Large intestine (tissue), 3 donors: ENCODE measurements around the gene MGA. TPM values are rescaled to one million over a fixed set of nuclear protein-coding genes. Genes with fewer than 3 reads are reported as not detected.
"Not testable (repeated sequence)": the region's sequence is repeated elsewhere in the genome, so short reads cannot be mapped to it uniquely, and the experiment has no call there.

Source experiments
- DNase-seq, 2 donors: peaks; one replicate each; pipeline versions ENCODE4 v3.0.0 to v3.0.0-alpha.2; 2013
- H3K27ac ChIP-seq: one replicate; pipeline ENCODE4 v1.5.1; 2013; ENCODE audit warnings: low read length
- H3K27me3 ChIP-seq: 2 replicates; pipeline ENCODE4 v1.6.1; 2013; ENCODE audit warnings: low read length; ENCODE audit not compliant: control insufficient read depth, insufficient read depth
- H3K36me3 ChIP-seq: 2 replicates; pipeline ENCODE4 v1.6.1; 2013; ENCODE audit warnings: low read length; ENCODE audit not compliant: control insufficient read depth, insufficient read depth
- H3K4me1 ChIP-seq: one replicate; pipeline ENCODE4 v1.6.1; 2013; ENCODE audit warnings: low read length; ENCODE audit not compliant: control insufficient read depth, insufficient read depth
- H3K4me3 ChIP-seq: one replicate; pipeline ENCODE4 v1.5.1; 2013; ENCODE audit warnings: low read length
- H3K9me3 ChIP-seq: one replicate; pipeline ENCODE4 v1.6.1; 2013; ENCODE audit warnings: mild to moderate bottlenecking, low read depth, low read length, moderate library complexity; ENCODE audit not compliant: control insufficient read depth
- WGBS: methylation state at CpG from one replicate; pipeline ENCODE4 v1.1.5; 2013; ENCODE audit warnings: low lambda C conversion rate; ENCODE audit not compliant: insufficient coverage; 5-methylcytosine and 5-hydroxymethylcytosine counted together
- polyA plus RNA-seq: library from polyadenylated mRNA; unstranded; fragments of 120-200 nt; gene quantifications from one replicate; pipeline ENCODE4 v1.2.1, GENCODE V29; 2013

MGA gene
- polyA plus RNA-seq, 1 donor, result 18.9 TPM

DNA sequence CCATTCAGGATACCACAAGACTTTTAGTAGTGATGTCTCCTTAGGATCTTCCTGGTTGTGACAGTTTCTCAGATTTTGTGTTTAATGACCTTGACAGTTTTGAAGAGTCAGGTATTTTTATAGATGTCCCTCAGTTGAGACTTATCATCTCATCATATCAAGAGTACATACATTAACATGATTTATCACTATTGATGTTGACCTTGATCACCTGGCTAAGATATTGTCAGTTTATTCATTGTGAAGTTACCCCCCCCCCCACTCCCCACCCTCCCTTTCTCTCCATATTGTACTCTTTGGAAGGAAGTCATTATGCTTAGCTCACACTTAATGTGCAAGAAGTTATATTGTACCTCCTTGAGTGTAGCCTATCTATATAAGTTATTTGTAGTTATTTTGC, 42.9 kb downstream of the MGA start:
- DNase-seq, result no peak
- no peaks in the 10 kb centered on the region for H3K9me3 ChIP-seq
- H3K27ac ChIP-seq, result no peak overlapping the region
- no peaks in the 10 kb centered on the region for H3K27me3 ChIP-seq
- H3K4me3 ChIP-seq, result no peak overlapping the region
- H3K4me1 ChIP-seq, result no peaks in the 10 kb centered on the region
- H3K36me3 ChIP-seq, result peaks cover 11% of the 10 kb centered on the region

DNA sequence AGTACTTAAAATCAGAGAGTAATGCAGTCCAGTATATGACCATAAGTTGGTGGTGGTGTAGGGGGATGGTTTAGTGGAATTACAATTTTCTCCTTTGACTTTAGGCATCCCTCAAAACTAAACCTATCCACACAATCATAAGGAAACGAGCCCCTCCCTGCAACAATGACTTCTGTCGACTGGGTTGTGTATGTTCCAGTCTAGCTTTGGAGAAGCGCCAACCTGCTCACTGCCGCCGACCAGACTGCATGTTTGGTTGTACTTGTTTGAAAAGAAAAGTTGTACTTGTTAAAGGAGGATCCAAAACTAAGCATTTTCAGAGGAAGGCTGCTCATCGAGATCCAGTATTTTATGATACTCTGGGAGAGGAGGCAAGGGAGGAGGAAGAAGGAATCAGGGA, 52.8 kb downstream of the MGA start:
- no peak overlapping the region for H3K4me3 ChIP-seq
- no peak overlapping the region for H3K27ac ChIP-seq
- no peaks in the 10 kb centered on the region for H3K9me3 ChIP-seq
- peaks cover 46% of the 10 kb centered on the region for H3K36me3 ChIP-seq
- no peaks in the 10 kb centered on the region for H3K27me3 ChIP-seq
- no peak for DNase-seq
- no peaks in the 10 kb centered on the region for H3K4me1 ChIP-seq
- 67% methylated on average over 1 of the region's 6 CpGs for WGBS

DNA sequence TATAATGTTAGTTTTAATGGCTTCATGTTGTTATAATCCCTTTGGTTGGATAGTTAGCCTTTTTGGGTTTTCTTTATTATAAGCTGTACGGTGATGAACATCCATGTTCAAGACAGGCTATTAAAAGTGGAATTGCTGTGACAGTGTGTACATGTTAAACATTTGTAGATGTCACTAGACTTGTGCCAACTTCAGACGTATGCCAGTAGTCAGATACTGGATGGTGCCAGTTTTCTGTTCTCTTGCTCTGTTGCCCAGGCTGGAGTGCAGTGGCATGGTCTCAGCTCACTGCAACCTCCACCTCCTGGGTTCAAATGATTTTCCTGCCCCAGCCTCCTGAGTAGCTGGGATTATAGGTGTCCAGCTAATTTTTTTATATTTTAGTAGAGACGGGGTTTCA, 54.1 kb downstream of the MGA start:
- Histone ChIP-seq H3K4me1 (no peaks in the 10 kb centered on the region), H3K9me3 (no peaks in the 10 kb centered on the region), H3K27ac (no peak overlapping the region), H3K4me3 (no peak overlapping the region), H3K27me3 (no peaks in the 10 kb centered on the region), H3K36me3 (peaks cover 40% of the 10 kb centered on the region)
- WGBS, result 100% methylated on average over 1 of the region's 3 CpGs
- DNase-seq, result no peak

DNA sequence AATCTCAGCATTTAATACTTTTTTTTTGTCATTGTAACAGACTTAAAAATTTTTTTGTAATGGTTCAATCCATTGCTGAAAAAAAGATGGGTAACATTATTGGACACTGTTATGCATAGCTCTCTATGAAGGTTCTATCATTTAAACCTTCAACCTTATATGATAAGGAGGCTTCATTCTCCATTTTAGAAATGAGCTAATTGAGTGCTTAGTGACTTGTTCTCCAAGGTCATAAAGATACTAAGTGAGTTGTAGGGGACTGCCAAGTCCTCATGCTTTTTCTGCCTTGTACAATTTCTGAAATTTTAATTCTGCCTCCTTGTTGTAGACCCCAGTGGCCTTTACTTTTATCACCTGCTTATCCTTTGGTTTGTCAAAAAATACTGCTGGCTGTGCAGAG, 56.7 kb downstream of the MGA start:
- DNase-seq, result no peak
- H3K4me3 ChIP-seq, result no peak overlapping the region
- H3K4me1 ChIP-seq, result no peaks in the 10 kb centered on the region
- H3K9me3 ChIP-seq, result no peaks in the 10 kb centered on the region
- no peaks in the 10 kb centered on the region for H3K27me3 ChIP-seq
- H3K36me3 ChIP-seq, result peaks cover 20% of the 10 kb centered on the region
- no peak overlapping the region for H3K27ac ChIP-seq

DNA sequence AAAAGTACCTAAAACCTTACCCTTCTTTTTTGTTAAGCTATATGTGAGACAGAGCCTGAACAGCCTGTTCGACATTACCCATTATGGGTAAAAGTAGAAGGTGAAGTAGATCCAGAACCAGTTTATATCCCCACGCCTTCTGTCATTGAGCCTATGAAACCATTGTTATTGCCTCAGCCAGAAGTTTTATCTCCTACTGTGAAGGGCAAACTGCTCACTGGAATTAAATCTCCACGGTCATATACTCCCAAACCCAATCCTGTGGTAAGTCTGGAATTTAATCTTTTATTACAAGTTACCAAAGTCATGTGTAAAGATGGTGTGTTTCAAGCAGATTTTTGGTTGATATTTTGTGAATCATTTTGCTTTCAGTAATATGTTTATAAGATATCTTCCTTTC, 66.9 kb downstream of the MGA start:
- H3K4me3 ChIP-seq, result no peak overlapping the region
- H3K27ac ChIP-seq, result no peak overlapping the region
- no CpG with 5 or more reads among the region's 3 CpGs for WGBS
- no peak for DNase-seq
- H3K27me3 ChIP-seq, result no peaks in the 10 kb centered on the region
- no peaks in the 10 kb centered on the region for H3K9me3 ChIP-seq
- H3K4me1 ChIP-seq, result no peaks in the 10 kb centered on the region
- peaks cover 18% of the 10 kb centered on the region for H3K36me3 ChIP-seq

DNA sequence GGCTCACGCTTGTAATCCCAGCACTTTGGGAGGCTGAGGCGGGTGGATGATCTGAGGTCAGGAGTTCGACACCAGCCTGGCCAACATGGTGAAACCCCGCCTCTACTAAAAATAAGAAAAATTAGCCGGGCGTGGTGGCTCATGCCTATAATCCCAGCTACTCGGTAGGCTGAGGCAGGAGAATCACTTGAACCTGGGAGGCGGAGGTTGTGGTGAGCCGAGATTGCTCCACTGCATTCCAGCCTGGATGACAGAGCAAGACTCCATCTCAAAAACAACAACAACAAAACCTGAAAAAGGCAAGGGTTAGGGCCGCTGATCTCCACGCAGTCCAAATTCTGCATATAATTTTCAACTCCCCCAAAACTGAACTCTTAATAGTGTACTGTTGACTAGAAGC, 67.9 kb downstream of the MGA start:
- peaks cover 18% of the 10 kb centered on the region for H3K36me3 ChIP-seq
- WGBS, result no CpG with 5 or more reads among the region's 11 CpGs
- not testable (repeated sequence) for DNase-seq, H3K27ac ChIP-seq, H3K27me3 ChIP-seq, H3K4me3 ChIP-seq, H3K4me1 ChIP-seq, H3K9me3 ChIP-seq

DNA sequence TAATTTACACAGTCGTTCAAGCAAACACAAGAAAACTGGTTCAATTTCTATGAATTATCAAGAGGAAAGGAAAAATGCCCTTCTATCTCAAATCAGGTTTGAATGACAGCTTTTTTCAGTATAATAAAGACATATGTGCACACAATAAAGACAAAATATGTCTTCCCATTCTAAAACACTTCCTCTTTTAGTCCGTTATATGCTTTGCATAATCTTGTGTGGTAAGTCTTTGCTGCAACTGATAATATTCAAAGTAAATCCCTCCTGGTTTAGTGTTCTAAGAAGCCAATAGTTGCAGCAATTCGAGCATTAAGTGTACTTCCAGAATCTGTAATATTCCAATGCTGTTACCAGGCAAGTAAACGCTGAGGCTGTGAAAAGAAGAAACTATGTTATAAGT, 70.3 kb downstream of the MGA start:
- no peak for DNase-seq
- 67% methylated on average over 1 of the region's 4 CpGs for WGBS
- no peaks in the 10 kb centered on the region for H3K4me1 ChIP-seq
- H3K27ac ChIP-seq, result no peak overlapping the region
- no peaks in the 10 kb centered on the region for H3K9me3 ChIP-seq
- H3K27me3 ChIP-seq, result no peaks in the 10 kb centered on the region
- H3K4me3 ChIP-seq, result no peak overlapping the region
- peaks cover 26% of the 10 kb centered on the region for H3K36me3 ChIP-seq

DNA sequence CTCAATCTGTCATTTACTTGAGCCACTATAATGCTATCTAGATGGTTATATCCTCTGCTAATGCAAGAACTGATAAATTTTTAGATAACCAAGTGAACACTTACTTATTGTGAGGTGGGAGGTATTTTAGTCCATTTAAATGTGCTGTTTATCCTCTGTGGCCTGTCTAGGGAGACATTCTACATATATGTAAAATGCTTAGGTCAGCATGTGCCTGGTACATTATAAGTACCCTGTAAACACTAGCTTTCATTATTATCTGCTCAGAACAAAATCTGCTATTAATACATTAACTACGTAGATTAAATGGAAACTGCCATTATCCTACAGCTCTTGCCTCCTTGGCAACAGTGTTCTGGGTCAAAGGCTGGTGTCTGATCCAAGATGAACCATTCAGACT, 72.3 kb downstream of the MGA start:
- Histone ChIP-seq H3K36me3 (peaks cover 34% of the 10 kb centered on the region), H3K4me3 (no peak overlapping the region), H3K4me1 (no peaks in the 10 kb centered on the region), H3K27ac (no peak overlapping the region), H3K9me3 (no peaks in the 10 kb centered on the region), H3K27me3 (no peaks in the 10 kb centered on the region)
- 83% methylated on average over 1 of the region's 1 CpG for WGBS
- DNase-seq, result no peak

DNA sequence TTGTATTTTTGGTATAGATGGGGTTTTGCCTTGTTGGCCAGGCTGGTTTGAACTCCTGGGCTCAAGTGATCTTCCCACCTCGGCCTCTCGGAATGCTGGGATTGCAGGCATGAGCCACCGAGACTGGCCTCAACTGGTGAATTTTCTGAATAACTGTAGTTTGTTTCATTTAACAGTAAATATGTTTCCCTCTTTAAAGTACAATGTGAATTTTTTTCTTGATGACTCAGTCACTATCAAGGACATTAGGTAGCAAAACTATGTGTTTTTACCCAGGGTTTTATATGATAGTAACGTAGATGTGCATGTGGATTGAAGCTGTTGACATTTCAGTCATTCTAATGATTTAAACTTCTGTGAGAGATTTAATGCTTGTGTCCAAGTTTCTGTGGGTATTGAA, 73.9 kb downstream of the MGA start:
- 100% methylated on average over 1 of the region's 4 CpGs for WGBS
- Histone ChIP-seq H3K4me1 (no peaks in the 10 kb centered on the region), H3K9me3 (no peaks in the 10 kb centered on the region), H3K4me3 (no peak overlapping the region), H3K27ac (no peak overlapping the region), H3K36me3 (peaks cover 43% of the 10 kb centered on the region), H3K27me3 (no peaks in the 10 kb centered on the region)
- DNase-seq, result no peak

DNA sequence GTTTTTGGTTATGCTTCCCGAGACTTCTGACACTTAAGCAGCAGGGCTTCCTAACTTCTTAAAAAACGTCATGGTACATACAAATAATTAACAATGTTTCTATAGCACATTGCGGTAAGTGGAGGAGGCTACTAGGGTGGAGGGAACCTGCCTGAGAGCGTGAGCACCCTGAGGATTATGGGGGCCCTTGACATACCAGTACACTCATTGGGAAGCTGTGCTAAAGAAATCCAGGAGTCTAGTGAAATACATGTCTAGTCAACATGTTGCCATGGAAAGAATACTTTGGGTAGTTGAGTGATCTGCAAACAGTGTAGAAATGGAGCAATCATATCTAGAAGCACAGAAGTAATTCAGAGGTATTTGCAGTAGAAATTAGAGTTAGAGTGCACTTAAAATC, 74.8 kb downstream of the MGA start:
- 89% methylated on average over 3 of the region's 4 CpGs for WGBS
- no peak overlapping the region for H3K4me3 ChIP-seq
- H3K4me1 ChIP-seq, result no peaks in the 10 kb centered on the region
- H3K27me3 ChIP-seq, result no peaks in the 10 kb centered on the region
- peaks cover 39% of the 10 kb centered on the region for H3K36me3 ChIP-seq
- H3K9me3 ChIP-seq, result no peaks in the 10 kb centered on the region
- no peak overlapping the region for H3K27ac ChIP-seq
- no peak for DNase-seq

DNA sequence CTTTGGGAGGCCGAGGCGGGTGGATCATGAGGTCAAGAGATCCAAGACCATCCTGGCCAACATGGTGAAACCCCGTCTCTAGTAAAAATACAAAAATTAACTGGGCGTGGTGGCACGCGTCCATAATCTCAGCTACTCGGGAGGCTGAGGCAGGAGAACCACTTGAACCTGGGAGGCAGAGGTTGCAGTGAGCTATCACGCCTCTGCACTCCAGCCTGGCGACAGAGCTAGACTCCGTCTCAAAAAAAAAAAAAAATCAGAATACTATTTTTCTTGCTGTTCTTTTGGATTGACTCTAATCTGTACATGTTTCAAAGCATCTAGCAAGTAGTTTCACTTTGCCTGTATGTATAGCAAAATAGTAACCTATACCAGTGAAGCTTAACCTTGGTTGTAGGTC, 75.3 kb downstream of the MGA start:
- peaks cover 39% of the 10 kb centered on the region for H3K36me3 ChIP-seq

More for the DNA sequence above, 75.3 kb downstream of the MGA start:
- not testable (repeated sequence) for H3K4me3 ChIP-seq, H3K27ac ChIP-seq, H3K4me1 ChIP-seq, DNase-seq, H3K9me3 ChIP-seq, H3K27me3 ChIP-seq
- no CpG with 5 or more reads among the region's 10 CpGs for WGBS
